GM13976 (cell line): Measurements from ENCODE around the gene GNG2.

Experiments used
- DNase-seq: peaks from one replicate; pipeline ENCODE4 v3.0.0; 2012; ENCODE audit warnings: low spot score
- CTCF ChIP-seq: IDR thresholded peaks from 2 replicates; pipeline ENCODE4 v1.5.1; 2012; ENCODE audit warnings: borderline replicate concordance, mild to moderate bottlenecking; ENCODE audit not compliant: insufficient read depth; ENCODE audit errors: extremely low read depth, missing control alignments, control extremely low read depth
- in situ Hi-C: fragments of 300-500 bp; cut with MboI; formaldehyde crosslinking; loops from one replicate; pipeline ENCODE4 v1.12.0; 2022; ENCODE audit warnings: low sequenced_read_pairs, mixed read lengths, inconsistent platforms; ENCODE audit not compliant: unreplicated experiment

Gene GNG2

GRCh38 chr14:51929166-51929565 lies 68.8 kb downstream of the GNG2 start:
- no peak for DNase-seq
- in situ Hi-C loops = no loop called here
- no peak for TF ChIP-seq CTCF

- TF ChIP-seq CTCF = no peak
- DNase-seq = no peak
- in situ Hi-C loops = no loop called here
Observed at GRCh38 chr14:51929910-51930682, 69.7 kb downstream of the GNG2 start.

GRCh38 chr14:51931308-51931707 lies 70.9 kb downstream of the GNG2 start:
- TF ChIP-seq CTCF = no peak
- in situ Hi-C loops = no loop called here
- no peak for DNase-seq

GRCh38 chr14:51933191-51933590 lies 72.8 kb downstream of the GNG2 start:
- DNase-seq = no peak
- in situ Hi-C loops = no loop called here
- TF ChIP-seq CTCF = no peak

- no peak for DNase-seq
- in situ Hi-C loops = no loop called here
- no peak for TF ChIP-seq CTCF
Observed at GRCh38 chr14:51938137-51938536, 77.7 kb downstream of the GNG2 start.

- no peak for TF ChIP-seq CTCF
- in situ Hi-C loops = no loop called here
- DNase-seq = no peak
Observed at GRCh38 chr14:51938821-51939220, 78.4 kb downstream of the GNG2 start.
